ENCODE results near the gene TRIM38.
A peak's percentile ranks its signal among the peaks of the same experiment; 100 is the strongest.

Gene TRIM38

GRCh38 chr6:25935953-25936352 lies 26.6 kb upstream of the TRIM38 start:
- H3K4me1 ChIP-seq (ENCODE audit: low read depth, poor library complexity, severe bottlenecking) = no peaks in the 10 kb centered on the region
- H2AFZ ChIP-seq (ENCODE audit: low read depth) = no peak overlapping the region
- H3K36me3 ChIP-seq (ENCODE audit: insufficient read depth) = no peaks in the 10 kb centered on the region
- no peak overlapping the region for H3K4me3 ChIP-seq (IDR thresholded peaks at IDR 0.05; ENCODE audit: insufficient read depth, low read depth, low read length)
- H3K27me3 ChIP-seq (ENCODE audit: insufficient read depth, low read depth) = no peaks in the 10 kb centered on the region
- H3K4me2 ChIP-seq = no peak overlapping the region
- H4K20me1 ChIP-seq (ENCODE audit: insufficient read depth) = no peaks in the 10 kb centered on the region
- H3K9ac ChIP-seq = no peak overlapping the region
- no peak overlapping the region for H3K27ac ChIP-seq
- H3K79me2 ChIP-seq (ENCODE audit: insufficient read depth, low read depth) = no peaks in the 10 kb centered on the region
- TF ChIP-seq CTCF (conservative IDR thresholded peaks at IDR 0.05; ENCODE audit: low read depth, low read length) = no peak

- H2AFZ ChIP-seq (ENCODE audit: low read depth) = no peak overlapping the region
- no peak overlapping the region for H3K27ac ChIP-seq
- no peaks in the 10 kb centered on the region for H3K79me2 ChIP-seq (ENCODE audit: insufficient read depth, low read depth)
- no peaks in the 10 kb centered on the region for H4K20me1 ChIP-seq (ENCODE audit: insufficient read depth)
- no peaks in the 10 kb centered on the region for H3K27me3 ChIP-seq (ENCODE audit: insufficient read depth, low read depth)
- H3K36me3 ChIP-seq (ENCODE audit: insufficient read depth) = no peaks in the 10 kb centered on the region
- no peak overlapping the region for H3K4me2 ChIP-seq
- no peak for TF ChIP-seq CTCF (conservative IDR thresholded peaks at IDR 0.05; ENCODE audit: low read depth, low read length)
- peaks cover 11% of the 10 kb centered on the region for H3K4me1 ChIP-seq (ENCODE audit: low read depth, poor library complexity, severe bottlenecking)
- no peak overlapping the region for H3K9ac ChIP-seq
- no peak overlapping the region for H3K4me3 ChIP-seq (IDR thresholded peaks at IDR 0.05; ENCODE audit: insufficient read depth, low read depth, low read length)
Observed at GRCh38 chr6:25939593-25939992, 23.0 kb upstream of the TRIM38 start.

- H3K27ac ChIP-seq = no peak overlapping the region
- H4K20me1 ChIP-seq (ENCODE audit: insufficient read depth) = no peaks in the 10 kb centered on the region
- H2AFZ ChIP-seq (ENCODE audit: low read depth) = no peak overlapping the region
- peak; percentile 29; the same call in 1 of the 2 replicates for TF ChIP-seq CTCF (conservative IDR thresholded peaks at IDR 0.05; ENCODE audit: low read depth, low read length)
- H3K4me3 ChIP-seq (IDR thresholded peaks at IDR 0.05; ENCODE audit: insufficient read depth, low read depth, low read length) = no peak overlapping the region
- no peaks in the 10 kb centered on the region for H3K36me3 ChIP-seq (ENCODE audit: insufficient read depth)
- no peak overlapping the region for H3K4me2 ChIP-seq
- no peaks in the 10 kb centered on the region for H3K27me3 ChIP-seq (ENCODE audit: insufficient read depth, low read depth)
- H3K79me2 ChIP-seq (ENCODE audit: insufficient read depth, low read depth) = no peaks in the 10 kb centered on the region
- no peak overlapping the region for H3K9ac ChIP-seq
- peaks cover 31% of the 10 kb centered on the region for H3K4me1 ChIP-seq (ENCODE audit: low read depth, poor library complexity, severe bottlenecking)
Observed at GRCh38 chr6:25942561-25943147, 19.9 kb upstream of the TRIM38 start.

- no peaks in the 10 kb centered on the region for H3K36me3 ChIP-seq (ENCODE audit: insufficient read depth)
- H3K9ac ChIP-seq = no peak overlapping the region
- no peak overlapping the region; the same call in 1 of the 2 replicates for H3K4me2 ChIP-seq
- no peaks in the 10 kb centered on the region for H3K27me3 ChIP-seq (ENCODE audit: insufficient read depth, low read depth)
- H2AFZ ChIP-seq (ENCODE audit: low read depth) = no peak overlapping the region
- no peak overlapping the region for H3K4me3 ChIP-seq (IDR thresholded peaks at IDR 0.05; ENCODE audit: insufficient read depth, low read depth, low read length)
- peaks cover 31% of the 10 kb centered on the region for H3K4me1 ChIP-seq (ENCODE audit: low read depth, poor library complexity, severe bottlenecking)
- no peaks in the 10 kb centered on the region for H4K20me1 ChIP-seq (ENCODE audit: insufficient read depth)
- no peak overlapping the region for H3K27ac ChIP-seq
- TF ChIP-seq CTCF (conservative IDR thresholded peaks at IDR 0.05; ENCODE audit: low read depth, low read length) = no peak
- no peaks in the 10 kb centered on the region for H3K79me2 ChIP-seq (ENCODE audit: insufficient read depth, low read depth)
Observed at GRCh38 chr6:25943887-25944286, 18.7 kb upstream of the TRIM38 start.
